Measurements from ENCODE around the gene KIF5B.

GRCh38 chr10:32095116-32095733 is 39.0 kb upstream of the KIF5B start:
- TF ChIP-seq EZH2 (IDR thresholded peaks at IDR 0.05) (no peak), FOXP2 (optimal IDR thresholded peaks at IDR 0.05; ENCODE audit: control extremely low read depth, extremely low read length, insufficient read depth) (no peak)
